Measurements from ENCODE around the gene MXD3.
"Not testable (repeated sequence)": the region's sequence is repeated elsewhere in the genome, so short reads cannot be mapped to it uniquely, and the experiment has no call there.

- not testable (repeated sequence) for TF ChIP-seq CTCF (IDR thresholded peaks at IDR 0.05 in 2 of 3, conservative IDR thresholded peaks at IDR 0.05 in 1 of 3; ENCODE audit: control insufficient read depth in 2 of 3, extremely low read depth in 1 of 3, insufficient read depth in 1 of 3, low read depth in 3 of 3, low read length in 3 of 3); CHD1 (IDR thresholded peaks at IDR 0.05; ENCODE audit: low read depth, low read length); SP1 (IDR thresholded peaks at IDR 0.05; ENCODE audit: low read depth, low read length); KAT2A (conservative IDR thresholded peaks at IDR 0.05; ENCODE audit: control insufficient read depth, low read depth, low read length); BCL3 (IDR thresholded peaks at IDR 0.05; ENCODE audit: borderline replicate concordance, insufficient read depth, low read depth, low read length, poor library complexity, severe bottlenecking)
Observed at GRCh38 chr5:177343000-177343399, 31.3 kb upstream of the MXD3 start.

All from GM12878 (cell line).